B cell (primary cell): ENCODE data around the gene CEP43. TPM values are rescaled to one million over a fixed set of nuclear protein-coding genes. Genes with fewer than 3 reads are reported as not detected.

ENCODE experiments used
- ATAC-seq: fragments of 200-7000 bp; cut with Tn5 transposase; one replicate; pipeline ENCODE4 v1.10.0; 2021; ENCODE audit warnings: low read depth, mild to moderate bottlenecking, moderate number of reproducible peaks, moderate library complexity
- CTCF ChIA-PET: fragments of 350-600 bp; sonication (Branson Sonifier 250); formaldehyde crosslinking; loops from one replicate; lab custom pipeline; 2021; ENCODE audit warnings: antibody characterized with exemption, inconsistent platforms; lab: Charles Lee
- POLR2A ChIA-PET: fragments of 350-600 bp; sonication (Branson Sonifier 250); formaldehyde crosslinking; loops from one replicate; lab custom pipeline; 2021; ENCODE audit warnings: antibody characterized with exemption; lab: Charles Lee
- DNase-seq: peaks from one replicate; pipeline ENCODE4 v3.0.0; 2013
- H2AFZ ChIP-seq: 2 replicates; pipeline ENCODE4 v1.6.1; 2012; ENCODE audit warnings: mild to moderate bottlenecking, low read depth, low read length; ENCODE audit not compliant: insufficient read depth, poor library complexity, severe bottlenecking
- H3K27ac ChIP-seq, 2 donors: 1 replicate in 1 of 2; 2 replicates in 1 of 2; pipeline ENCODE4 v1.5.1; 2012 to 2013; ENCODE audit warnings: low read length in 2 of 2, mild to moderate bottlenecking in 2 of 2, moderate library complexity in 1 of 2
- H3K27me3 ChIP-seq, 4 experiments: fragments of 200-600 bp in 1 of 4; sonication (generic) in 1 of 4; replicated peaks in 1 of 4; 1 replicate in 2 of 4; 2 replicates in 2 of 4; pipeline versions ENCODE4 v1.6.1 to v1.7.0; 2013 to 2016; ENCODE audit warnings: low read length in 3 of 4, mild to moderate bottlenecking in 2 of 4, mixed read lengths in 1 of 4, moderate library complexity in 1 of 4; ENCODE audit not compliant: insufficient read depth in 4 of 4, control insufficient read depth in 3 of 4; ENCODE audit errors: control extremely low read depth in 1 of 4
- H3K36me3 ChIP-seq, 2 experiments: replicated peaks in 1 of 2; 1 replicate in 1 of 2; 2 replicates in 1 of 2; pipeline versions ENCODE4 v1.6.1 to v1.7.1; 2013; ENCODE audit warnings: low read length in 1 of 2; ENCODE audit not compliant: insufficient read depth in 2 of 2, control insufficient read depth in 1 of 2; ENCODE audit errors: control extremely low read depth in 1 of 2, extremely low read depth in 1 of 2
- H3K4me1 ChIP-seq, 2 donors: fragments of 200-600 bp in 1 of 2; sonication (generic) in 1 of 2; 1 replicate in 1 of 2; 2 replicates in 1 of 2; pipeline versions ENCODE4 v1.5.1 to v1.6.1; 2013 to 2017; ENCODE audit warnings: low read length in 2 of 2; ENCODE audit not compliant: control insufficient read depth in 2 of 2, insufficient read depth in 2 of 2
- H3K4me2 ChIP-seq: replicated peaks from 2 replicates; pipeline ENCODE3; 2012; ENCODE audit warnings: mild to moderate bottlenecking, low read depth, low read length; ENCODE audit not compliant: poor library complexity, severe bottlenecking
- H3K4me3 ChIP-seq, 5 experiments: fragments of 200-600 bp in 1 of 5; sonication (generic) in 1 of 5; 1 replicate in 3 of 5; 2 replicates in 2 of 5; pipeline versions ENCODE4 v1.5.1 to v1.7.0; 2011 to 2016; ENCODE audit warnings: low read length in 4 of 5, mild to moderate bottlenecking in 4 of 5, low read depth in 2 of 5, control low read depth in 1 of 5, moderate library complexity in 1 of 5; ENCODE audit not compliant: insufficient read depth in 1 of 5; ENCODE audit errors: control extremely low read depth in 1 of 5, extremely low read depth in 1 of 5
- H3K79me2 ChIP-seq: fragments of 200-600 bp; sonication (generic); one replicate; pipeline ENCODE4 v1.6.0; 2016; ENCODE audit warnings: low read length; ENCODE audit not compliant: control insufficient read depth, insufficient read depth
- H3K9ac ChIP-seq: fragments of 200-600 bp; sonication (generic); 2 replicates; pipeline ENCODE4 v1.6.1; 2017; ENCODE audit warnings: mild to moderate bottlenecking, low read length, moderate library complexity
- H3K9me3 ChIP-seq, 3 donors: one replicate each; pipeline versions ENCODE4 v1.6.1 to v1.7.1; 2013; ENCODE audit warnings: low read length in 2 of 3; ENCODE audit not compliant: control insufficient read depth in 2 of 3, insufficient read depth in 1 of 3; ENCODE audit errors: control extremely low read depth in 1 of 3
- H4K20me1 ChIP-seq: 2 replicates; pipeline ENCODE4 v1.6.0; 2012; ENCODE audit warnings: mild to moderate bottlenecking, low read length; ENCODE audit not compliant: insufficient read depth, control insufficient read depth, poor library complexity, severe bottlenecking
- H3K27ac Mint-ChIP-seq: one replicate; pipeline ENCODE4 v1.8.0; 2021; ENCODE audit warnings: mixed read lengths
- H3K27me3 Mint-ChIP-seq: one replicate; pipeline ENCODE4 v1.8.0; 2021; ENCODE audit warnings: mixed read lengths
- H3K4me1 Mint-ChIP-seq: one replicate; pipeline ENCODE4 v1.8.0; 2021; ENCODE audit warnings: mixed read lengths
- H3K4me3 Mint-ChIP-seq: one replicate; pipeline ENCODE4 v1.8.0; 2021; ENCODE audit warnings: mixed read lengths
- H3K9me3 Mint-ChIP-seq: one replicate; pipeline ENCODE4 v1.8.0; 2022; ENCODE audit warnings: mixed read lengths; ENCODE audit not compliant: insufficient read depth
- EZH2 ChIP-seq: IDR thresholded peaks from 2 replicates; pipeline ENCODE4 v1.6.1; 2012; ENCODE audit warnings: borderline replicate concordance, low read depth, mild to moderate bottlenecking, moderate library complexity, low read length; ENCODE audit not compliant: insufficient read depth, poor library complexity, severe bottlenecking
- WGBS: methylation state at CpG from one replicate; pipeline ENCODE4 v1.1.5; 2013; ENCODE audit warnings: missing lambda C conversion rate; ENCODE audit not compliant: insufficient coverage; 5-methylcytosine and 5-hydroxymethylcytosine counted together
- intact Hi-C: fragments of 100-400 bp; cut with micrococcal nuclease; formaldehyde crosslinking; loops from one replicate; pipeline ENCODE4 v1.10.0; 2022
- polyA plus RNA-seq: library from polyadenylated mRNA; depleted of rRNA; stranded (reverse); fragments of >200 nt; gene quantifications from 2 replicates; pipeline ENCODE4 v1.2.3, GENCODE V29; 2012
- total RNA-seq, 2 donors: library from RNA; stranded (reverse); fragments of 120-200 nt in 1 of 2; gene quantifications; 1 replicate in 1 of 2; 2 replicates in 1 of 2; pipeline versions ENCODE4 v1.2.3 to v1.2.4, GENCODE V29; 2013 to 2022
- TF ChIP-seq, protein P1 (sequence below): fragments of 200-600 bp; IDR thresholded peaks from one replicate; pipeline ENCODE4 v1.8.0; 2022; ENCODE audit warnings: antibody characterized with exemption, mild to moderate bottlenecking

Gene CEP43
- total and polyA plus RNA-seq, 2 donors (not counting 1 experiment from before 2014, with no cell fraction given): 10.1 to 39.7 TPM

DNA sequence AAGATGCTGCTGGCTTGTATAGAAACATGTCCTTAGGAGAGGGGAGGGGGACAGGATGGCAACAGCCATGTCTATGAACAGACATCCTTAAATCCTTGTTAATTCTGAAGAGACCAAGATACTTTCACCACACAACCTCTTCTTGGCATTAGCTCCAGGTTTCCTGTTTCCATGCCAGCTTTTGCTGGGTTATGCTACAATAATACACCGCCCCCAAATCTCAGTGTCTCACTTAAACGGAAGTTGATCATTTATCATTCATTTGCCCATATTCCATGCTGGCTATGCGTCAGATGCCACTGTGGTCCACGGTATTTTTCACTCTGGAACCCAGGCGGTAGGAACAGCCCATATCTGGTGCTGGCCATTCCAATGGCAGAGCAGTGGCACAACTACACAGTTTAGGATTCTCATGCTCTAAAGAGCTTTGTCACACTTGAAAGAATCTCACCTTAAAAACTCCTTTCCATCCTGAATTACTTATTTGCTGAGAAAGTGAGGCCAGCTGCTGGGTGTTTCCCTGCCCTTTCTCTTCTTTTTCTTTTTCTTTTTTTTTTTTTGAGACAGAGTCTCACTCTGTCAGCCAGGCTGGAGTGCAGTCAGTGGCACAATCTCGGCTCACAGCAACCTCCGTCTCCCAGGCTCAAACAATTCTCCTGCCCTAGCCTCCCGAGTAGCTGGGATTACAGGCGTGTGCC lies 39.1 kb upstream of the CEP43 start:
- Histone ChIP-seq H3K4me1 (peaks cover 32 to 43% of the 10 kb centered on the region in 2 donors), H3K4me3 (peak overlapping the region in 2 of 5 experiments; percentile 38 to 56), H3K36me3 (no peaks in the 10 kb centered on the region), H2AFZ (peak overlapping the region; percentile 63), H3K27me3 (no peaks in the 10 kb centered on the region), H3K27ac (peak overlapping the region; percentile 94 to 98), H3K9me3 (peaks cover 0 to 4% (median 0%) of the 10 kb centered on the region in 3 donors), H4K20me1 (peaks cover 10% of the 10 kb centered on the region), H3K9ac (peak overlapping the region; percentile 47), H3K4me2 (peak overlapping the region; percentile 74), H3K79me2 (peaks cover 21% of the 10 kb centered on the region)
- ChIA-PET POLR2A (interaction anchor here (0.6 to 1.6 kb wide), 4 partner anchors 9 to 158 kb away, joined by 3 to 11 read pairs (median 4); no protein-coding TSS in a partner anchor), CTCF (interaction anchor here (0.8 to 9.7 kb wide), 6 partner anchors 10 to 185 kb away, joined by 3 to 117 read pairs (median 4); no protein-coding TSS in a partner anchor)
- H3K27me3 Mint-ChIP-seq: no peaks in the 10 kb centered on the region
- H3K4me1 Mint-ChIP-seq: peaks cover 51% of the 10 kb centered on the region
- H3K27ac Mint-ChIP-seq: peak overlapping the region; percentile 100
- WGBS: 66% methylated on average over 7 of the region's 9 CpGs
- ATAC-seq (no peak), DNase-seq (no peak)
- no peaks in the 10 kb centered on the region for H3K9me3 Mint-ChIP-seq
- H3K4me3 Mint-ChIP-seq: peak overlapping the region; percentile 93
- no peak for TF ChIP-seq EZH2
- TF ChIP-seq, protein P1, sequence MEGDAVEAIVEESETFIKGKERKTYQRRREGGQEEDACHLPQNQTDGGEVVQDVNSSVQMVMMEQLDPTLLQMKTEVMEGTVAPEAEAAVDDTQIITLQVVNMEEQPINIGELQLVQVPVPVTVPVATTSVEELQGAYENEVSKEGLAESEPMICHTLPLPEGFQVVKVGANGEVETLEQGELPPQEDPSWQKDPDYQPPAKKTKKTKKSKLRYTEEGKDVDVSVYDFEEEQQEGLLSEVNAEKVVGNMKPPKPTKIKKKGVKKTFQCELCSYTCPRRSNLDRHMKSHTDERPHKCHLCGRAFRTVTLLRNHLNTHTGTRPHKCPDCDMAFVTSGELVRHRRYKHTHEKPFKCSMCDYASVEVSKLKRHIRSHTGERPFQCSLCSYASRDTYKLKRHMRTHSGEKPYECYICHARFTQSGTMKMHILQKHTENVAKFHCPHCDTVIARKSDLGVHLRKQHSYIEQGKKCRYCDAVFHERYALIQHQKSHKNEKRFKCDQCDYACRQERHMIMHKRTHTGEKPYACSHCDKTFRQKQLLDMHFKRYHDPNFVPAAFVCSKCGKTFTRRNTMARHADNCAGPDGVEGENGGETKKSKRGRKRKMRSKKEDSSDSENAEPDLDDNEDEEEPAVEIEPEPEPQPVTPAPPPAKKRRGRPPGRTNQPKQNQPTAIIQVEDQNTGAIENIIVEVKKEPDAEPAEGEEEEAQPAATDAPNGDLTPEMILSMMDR: no peak
- intact Hi-C loops: loop anchor here (1.0 to 5.0 kb wide), 2 partner anchors 10 to 618 kb away; partner anchors contain the start of gene SFT2D1

DNA sequence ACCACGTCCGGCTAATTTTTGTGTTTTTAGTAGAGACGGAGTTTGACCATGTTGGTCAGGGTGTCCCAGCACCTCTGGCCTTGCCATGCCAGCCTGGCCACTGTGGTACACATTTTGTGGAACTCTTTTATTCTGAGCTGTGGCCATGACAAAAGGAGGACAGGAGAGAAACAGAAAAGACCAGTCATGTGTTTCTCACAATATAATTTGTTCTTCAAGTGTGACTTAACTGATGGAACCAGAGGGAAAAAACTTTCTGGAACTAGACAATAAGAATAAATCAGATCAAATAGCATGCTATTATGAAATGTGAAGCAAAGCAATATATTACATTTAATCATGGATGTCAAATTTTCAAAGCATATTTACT lies 38.6 kb upstream of the CEP43 start:
- Mint-ChIP-seq H3K9me3 (no peaks in the 10 kb centered on the region), H3K4me1 (peaks cover 48% of the 10 kb centered on the region), H3K4me3 (no peak overlapping the region)

More for the DNA sequence above, 38.6 kb upstream of the CEP43 start:
- Histone ChIP-seq H3K9me3 (peaks cover 0 to 4% (median 0%) of the 10 kb centered on the region in 3 donors), H3K4me1 (peaks cover 32 to 43% of the 10 kb centered on the region in 2 donors), H3K27ac (peak overlapping the region in 1 of 2 donors; percentile 98), H3K9ac (no peak overlapping the region), H3K79me2 (peaks cover 16% of the 10 kb centered on the region), H3K4me2 (no peak overlapping the region), H3K27me3 (no peaks in the 10 kb centered on the region), H3K4me3 (no peak overlapping the region), H2AFZ (no peak overlapping the region), H4K20me1 (peaks cover 7% of the 10 kb centered on the region), H3K36me3 (no peaks in the 10 kb centered on the region)
- ChIA-PET POLR2A (interaction anchor here (1.6 kb wide), 1 partner anchor 10 kb away, joined by 11 read pairs; no protein-coding TSS in a partner anchor), CTCF (interaction anchor here (0.9 to 9.7 kb wide), 4 partner anchors 11 to 186 kb away, joined by 3 to 117 read pairs (median 5); no protein-coding TSS in a partner anchor)
- no peak for TF ChIP-seq EZH2
- TF ChIP-seq, protein P1: no peak
- ATAC-seq (no peak), DNase-seq (no peak)
- Mint-ChIP-seq H3K27me3 (no peaks in the 10 kb centered on the region), H3K27ac (peak overlapping the region; percentile 100)
- WGBS: 96% methylated on average over 3 of the region's 3 CpGs
- intact Hi-C loops: no loop called here
